ACC112 (cell line): Measurements from ENCODE around the gene KCNK2.
A peak's percentile ranks its signal among the peaks of the same experiment; 100 is the strongest.

Experiments
- H2AFZ ChIP-seq: fragments of 200-600 bp; sonication (generic); one replicate; pipeline ENCODE4 v1.6.0; 2017; ENCODE audit warnings: antibody characterized with exemption, low read length; ENCODE audit not compliant: unreplicated experiment
- H3K27ac ChIP-seq: fragments of 200-600 bp; sonication (generic); 2 replicates; pipeline ENCODE4 v1.5.1; 2014; ENCODE audit warnings: low read depth, mild to moderate bottlenecking, antibody characterized with exemption, low read length, moderate library complexity
- H3K27me3 ChIP-seq: fragments of 200-600 bp; sonication (generic); 2 replicates; pipeline ENCODE4 v1.6.1; 2014; ENCODE audit warnings: mild to moderate bottlenecking, antibody characterized with exemption, low read length, moderate library complexity, mixed read lengths; ENCODE audit not compliant: insufficient read depth
- H3K36me3 ChIP-seq: fragments of 200-600 bp; sonication (generic); 2 replicates; pipeline ENCODE4 v1.6.1; 2016; ENCODE audit warnings: mild to moderate bottlenecking, antibody characterized with exemption, low read length, moderate library complexity, mixed read lengths; ENCODE audit not compliant: insufficient read depth
- H3K4me1 ChIP-seq: fragments of 200-600 bp; sonication (generic); one replicate; pipeline ENCODE4 v1.6.1; 2016; ENCODE audit warnings: low read length, mixed read lengths; ENCODE audit not compliant: insufficient read depth, unreplicated experiment, control insufficient read depth
- H3K4me3 ChIP-seq: fragments of 200-600 bp; sonication (generic); 2 replicates; pipeline ENCODE4 v1.5.1; 2014; ENCODE audit warnings: mild to moderate bottlenecking, low read depth, low read length
- H3K79me2 ChIP-seq: fragments of 200-600 bp; sonication (generic); one replicate; pipeline ENCODE4 v1.6.0; 2016; ENCODE audit warnings: low read length; ENCODE audit not compliant: control insufficient read depth, unreplicated experiment, insufficient read depth

The KCNK2 gene

DNA sequence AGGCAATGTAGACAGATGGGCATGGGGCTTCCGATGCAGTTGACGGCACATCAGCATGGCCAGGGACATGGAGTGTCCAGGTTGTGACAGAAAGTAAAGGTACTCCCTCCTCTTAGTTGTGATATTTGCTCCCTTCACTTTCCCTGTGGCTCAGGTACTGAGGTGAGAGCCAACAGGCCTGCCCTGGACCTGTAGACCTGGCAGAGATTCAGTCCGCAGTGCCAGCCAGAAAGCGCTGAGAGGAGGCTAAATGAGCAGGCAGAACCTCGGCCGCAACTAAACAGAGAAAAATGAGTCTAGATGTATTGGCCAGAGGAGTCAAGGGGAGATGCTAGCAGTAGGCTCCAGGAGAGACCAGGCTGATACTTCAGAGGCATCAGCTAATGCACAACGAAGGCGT is 22.6 kb upstream of the KCNK2 start:
- Histone ChIP-seq H3K36me3 (no peaks in the 10 kb centered on the region), H3K79me2 (no peaks in the 10 kb centered on the region), H3K27ac (no peak overlapping the region), H3K27me3 (no peaks in the 10 kb centered on the region), H3K4me3 (no peak overlapping the region), H3K4me1 (no peaks in the 10 kb centered on the region), H2AFZ (no peak overlapping the region)

DNA sequence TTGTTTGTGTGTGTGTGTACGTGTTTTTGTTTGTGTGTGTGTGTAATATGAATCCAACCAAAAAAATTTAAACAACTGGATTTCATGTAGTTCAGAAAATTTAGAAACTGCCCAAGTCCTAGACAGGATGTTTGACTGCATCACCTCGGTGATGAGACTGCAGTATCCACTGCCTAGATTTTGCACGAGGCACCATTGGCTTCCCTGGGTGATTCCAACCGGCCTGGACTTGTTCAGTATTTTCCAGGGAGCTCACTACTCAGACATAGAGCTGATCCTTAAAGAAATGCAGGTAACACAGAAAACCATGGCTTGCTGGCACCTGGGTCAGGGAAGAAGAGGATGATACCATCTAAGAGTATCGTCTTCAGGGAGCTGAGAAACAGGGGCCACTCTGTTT is 18.2 kb upstream of the KCNK2 start:
- Histone ChIP-seq H3K36me3 (no peaks in the 10 kb centered on the region), H2AFZ (no peak overlapping the region), H3K4me1 (no peaks in the 10 kb centered on the region), H3K4me3 (no peak overlapping the region), H3K27ac (no peak overlapping the region), H3K79me2 (no peaks in the 10 kb centered on the region), H3K27me3 (no peaks in the 10 kb centered on the region)

GRCh38 chr1:215071078-215071477 is 11.5 kb upstream of the KCNK2 start:
- Histone ChIP-seq H3K4me3 (no peak overlapping the region), H3K27me3 (no peaks in the 10 kb centered on the region), H2AFZ (no peak overlapping the region), H3K36me3 (no peaks in the 10 kb centered on the region), H3K4me1 (no peaks in the 10 kb centered on the region), H3K79me2 (no peaks in the 10 kb centered on the region), H3K27ac (no peak overlapping the region)

GRCh38 chr1:215076322-215076721 is 6.2 kb upstream of the KCNK2 start:
- Histone ChIP-seq H3K79me2 (no peaks in the 10 kb centered on the region), H3K4me1 (no peaks in the 10 kb centered on the region), H3K4me3 (no peak overlapping the region), H3K36me3 (no peaks in the 10 kb centered on the region), H3K27me3 (no peaks in the 10 kb centered on the region), H3K27ac (no peak overlapping the region), H2AFZ (no peak overlapping the region)

DNA sequence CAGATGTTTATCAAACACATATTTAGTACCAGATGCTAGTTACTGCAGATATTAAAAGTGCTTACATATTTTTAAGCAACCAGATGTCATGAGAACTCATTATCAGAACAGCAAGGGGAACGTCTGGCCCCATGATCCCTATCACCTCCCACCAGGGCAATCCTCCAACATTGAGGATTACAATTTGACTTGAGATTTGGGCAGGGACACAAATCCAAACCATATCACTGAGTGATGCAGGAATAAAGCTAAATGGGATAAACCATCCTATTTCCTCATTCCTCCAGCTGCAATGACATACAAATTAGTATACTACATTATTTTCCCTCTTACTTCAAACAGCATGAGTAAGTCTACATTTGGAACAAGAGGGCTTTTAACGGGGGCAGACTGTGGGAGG is 3.1 kb upstream of the KCNK2 start:
- Histone ChIP-seq H2AFZ (no peak overlapping the region), H3K79me2 (no peaks in the 10 kb centered on the region), H3K36me3 (no peaks in the 10 kb centered on the region), H3K27me3 (peaks cover 11% of the 10 kb centered on the region; the same call in 1 of the 2 replicates), H3K27ac (no peak overlapping the region), H3K4me1 (peaks cover 3% of the 10 kb centered on the region), H3K4me3 (no peak overlapping the region)

- Histone ChIP-seq H3K79me2 (no peaks in the 10 kb centered on the region), H3K4me1 (peaks cover 3% of the 10 kb centered on the region), H3K27ac (no peak overlapping the region), H3K4me3 (peak overlapping the region; percentile 78), H3K27me3 (peaks cover 11% of the 10 kb centered on the region; the same call in 1 of the 2 replicates), H3K36me3 (no peaks in the 10 kb centered on the region), H2AFZ (no peak overlapping the region)
Measured at GRCh38 chr1:215081661-215082531, 641 bp upstream of the KCNK2 start.

DNA sequence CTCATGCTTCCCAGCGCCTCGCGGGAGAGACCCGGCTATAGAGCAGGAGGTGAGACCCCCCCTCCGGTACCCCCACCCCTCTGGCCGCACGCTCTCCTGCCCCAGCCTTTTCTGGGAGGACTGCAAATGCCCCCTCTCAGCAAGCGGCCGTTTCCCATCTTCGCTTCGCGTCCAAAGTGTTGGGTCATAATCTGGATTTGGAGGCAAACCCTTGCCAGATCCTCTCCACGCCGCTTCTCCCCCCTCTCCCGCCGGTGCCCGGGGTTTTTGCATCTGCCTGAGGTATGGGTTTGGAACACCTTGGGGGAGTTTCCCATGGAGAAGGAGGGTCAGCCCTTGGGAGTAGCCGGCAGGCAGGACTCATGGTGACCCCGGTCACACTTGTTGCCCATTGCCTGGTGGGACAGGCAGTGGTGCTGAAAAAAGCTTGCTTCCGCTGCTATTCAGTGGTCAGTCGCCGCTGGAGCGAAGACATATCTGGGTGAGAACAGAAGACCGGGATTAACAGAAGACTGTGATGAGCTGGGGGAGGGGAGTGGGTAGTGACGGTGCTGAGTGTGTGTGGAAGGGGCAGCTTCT is 935 bp downstream of the KCNK2 start:
- Histone ChIP-seq H3K27ac (no peak overlapping the region), H2AFZ (peak overlapping the region; percentile 53), H3K79me2 (no peaks in the 10 kb centered on the region), H3K4me3 (peak overlapping the region; percentile 79), H3K4me1 (peaks cover 11% of the 10 kb centered on the region), H3K36me3 (no peaks in the 10 kb centered on the region), H3K27me3 (peaks cover 11% of the 10 kb centered on the region; the same call in 1 of the 2 replicates)

DNA sequence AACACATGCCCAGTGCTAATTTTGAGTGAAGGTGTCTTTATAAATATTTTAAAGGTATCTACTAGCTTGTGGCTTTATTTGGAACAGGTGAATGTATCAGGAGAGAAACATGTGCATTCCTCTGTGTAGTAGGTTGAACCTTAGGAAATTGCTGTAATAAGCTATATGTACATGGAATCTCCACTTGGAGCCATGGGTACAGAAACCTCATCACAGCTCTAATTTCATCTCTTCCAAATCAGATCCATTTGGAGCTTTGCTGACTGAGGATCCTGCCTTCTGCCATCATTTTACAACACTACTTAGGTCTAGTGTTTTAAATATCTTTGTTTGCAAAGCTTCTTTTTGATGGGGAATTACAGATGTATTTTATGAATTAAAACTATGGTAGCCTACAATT is 2.1 kb downstream of the KCNK2 start:
- H3K36me3 ChIP-seq: no peaks in the 10 kb centered on the region
- H3K4me3 ChIP-seq: no peak overlapping the region
- no peaks in the 10 kb centered on the region for H3K79me2 ChIP-seq
- H3K27ac ChIP-seq: no peak overlapping the region
- peaks cover 11% of the 10 kb centered on the region; the same call in 1 of the 2 replicates for H3K27me3 ChIP-seq
- H2AFZ ChIP-seq: no peak overlapping the region
- peaks cover 11% of the 10 kb centered on the region for H3K4me1 ChIP-seq

- no peak overlapping the region for H3K27ac ChIP-seq
- H3K4me1 ChIP-seq: peaks cover 9% of the 10 kb centered on the region
- H3K4me3 ChIP-seq: no peak overlapping the region
- no peaks in the 10 kb centered on the region for H3K79me2 ChIP-seq
- H3K27me3 ChIP-seq: no peaks in the 10 kb centered on the region; the same call in 1 of the 2 replicates
- H3K36me3 ChIP-seq: no peaks in the 10 kb centered on the region
- H2AFZ ChIP-seq: no peak overlapping the region
Measured at GRCh38 chr1:215087603-215088002, 5.1 kb downstream of the KCNK2 start.

DNA sequence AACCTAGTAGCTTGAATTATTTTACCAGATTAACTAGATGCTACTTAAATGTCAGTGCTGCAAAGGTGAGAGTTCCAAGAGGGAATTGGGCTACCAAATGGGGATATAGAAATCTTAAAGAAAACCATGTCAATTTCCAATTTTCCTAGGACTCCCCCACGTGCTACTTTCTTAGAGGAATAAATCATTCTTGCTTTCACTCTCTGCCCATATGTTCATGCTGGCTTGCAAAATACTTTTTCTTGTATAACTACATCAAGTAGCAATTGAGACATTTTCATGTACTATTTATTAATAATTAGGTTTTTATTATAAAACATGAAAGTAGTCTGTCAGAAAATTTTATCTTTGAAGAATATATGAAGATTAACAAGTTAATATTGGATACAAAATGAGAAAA is 11.8 kb downstream of the KCNK2 start:
- Histone ChIP-seq H3K79me2 (no peaks in the 10 kb centered on the region), H3K27me3 (no peaks in the 10 kb centered on the region), H2AFZ (no peak overlapping the region), H3K27ac (no peak overlapping the region), H3K36me3 (no peaks in the 10 kb centered on the region), H3K4me1 (no peaks in the 10 kb centered on the region), H3K4me3 (no peak overlapping the region)

- no peak overlapping the region for H3K4me3 ChIP-seq
- H3K27ac ChIP-seq: no peak overlapping the region
- no peak overlapping the region for H2AFZ ChIP-seq
- H3K4me1 ChIP-seq: no peaks in the 10 kb centered on the region
- H3K36me3 ChIP-seq: no peaks in the 10 kb centered on the region
- H3K27me3 ChIP-seq: no peaks in the 10 kb centered on the region
- H3K79me2 ChIP-seq: no peaks in the 10 kb centered on the region
Measured at GRCh38 chr1:215095524-215095923, 13.0 kb downstream of the KCNK2 start.
